Astrocyte (in vitro differentiated cells and primary cell): Measurements from ENCODE around the gene FHIT. TPM values are rescaled to one million over a fixed set of nuclear protein-coding genes. Genes with fewer than 3 reads are reported as not detected.
A peak's percentile ranks its signal among the peaks of the same experiment; 100 is the strongest.

ENCODE experiments used
- DNase-seq: peaks from one replicate; pipeline ENCODE4 v3.0.0-alpha.2; 2010; ENCODE audit warnings: low read depth
- FAIRE-seq: peaks from 2 replicates; lab custom pipeline; 2011; peaks lifted over from hg19 to GRCh38; lab: Jason Lieb, UNC
- H2AFZ ChIP-seq: 2 replicates; pipeline ENCODE4 v1.6.0; 2012; ENCODE audit warnings: low read depth, low read length, inconsistent platforms
- H3K27ac ChIP-seq: 2 replicates; pipeline ENCODE4 v1.5.1; 2011; ENCODE audit warnings: low read depth, low read length, inconsistent platforms
- H3K27me3 ChIP-seq: 2 replicates; pipeline ENCODE4 v1.6.0; 2011; ENCODE audit warnings: low read length, inconsistent platforms; ENCODE audit not compliant: insufficient read depth
- H3K36me3 ChIP-seq: 2 replicates; pipeline ENCODE4 v1.5.1; 2011; ENCODE audit warnings: low read length, inconsistent platforms; ENCODE audit not compliant: insufficient read depth
- H3K4me1 ChIP-seq: 2 replicates; pipeline ENCODE4 v1.5.1; 2011; ENCODE audit warnings: low read length, inconsistent platforms; ENCODE audit not compliant: insufficient read depth
- H3K4me2 ChIP-seq: 2 replicates; pipeline ENCODE4 v1.6.0; 2012; ENCODE audit warnings: low read length, inconsistent platforms
- H3K4me3 ChIP-seq: 2 replicates; pipeline ENCODE4 v1.5.1; 2011; ENCODE audit warnings: low read depth, mild to moderate bottlenecking, low read length, inconsistent platforms; ENCODE audit not compliant: insufficient read depth
- H3K79me2 ChIP-seq: 2 replicates; pipeline ENCODE4 v1.6.0; 2012; ENCODE audit warnings: mild to moderate bottlenecking, low read length, inconsistent platforms; ENCODE audit not compliant: insufficient read depth
- H3K9ac ChIP-seq: 2 replicates; pipeline ENCODE4 v1.6.0; 2012; ENCODE audit warnings: mild to moderate bottlenecking, low read length, inconsistent platforms
- H3K9me3 ChIP-seq: 2 replicates; pipeline ENCODE4 v1.5.1; 2012; ENCODE audit warnings: low read depth, mild to moderate bottlenecking, low read length, inconsistent platforms; ENCODE audit not compliant: insufficient read depth
- H4K20me1 ChIP-seq: 2 replicates; pipeline ENCODE4 v1.6.0; 2012; ENCODE audit warnings: low read length, inconsistent platforms; ENCODE audit not compliant: insufficient read depth
- H3K27ac Mint-ChIP-seq: one replicate; pipeline ENCODE4 v1.8.0; 2021; ENCODE audit warnings: mild to moderate bottlenecking, mixed read lengths; ENCODE audit not compliant: unreplicated experiment
- H3K27me3 Mint-ChIP-seq: one replicate; pipeline ENCODE4 v1.8.0; 2021; ENCODE audit warnings: low read depth, mixed read lengths; ENCODE audit not compliant: unreplicated experiment
- H3K36me3 Mint-ChIP-seq: one replicate; pipeline ENCODE4 v1.8.0; 2021; ENCODE audit warnings: low read depth, mixed read lengths; ENCODE audit not compliant: unreplicated experiment
- H3K4me1 Mint-ChIP-seq: one replicate; pipeline ENCODE4 v1.8.0; 2021; ENCODE audit warnings: low read depth, mixed read lengths; ENCODE audit not compliant: unreplicated experiment
- H3K4me3 Mint-ChIP-seq: one replicate; pipeline ENCODE4 v1.8.0; 2021; ENCODE audit warnings: mild to moderate bottlenecking, moderate library complexity, mixed read lengths; ENCODE audit not compliant: unreplicated experiment
- H3K9me3 Mint-ChIP-seq: one replicate; pipeline ENCODE4 v1.8.0; 2021; ENCODE audit warnings: mild to moderate bottlenecking, mixed read lengths; ENCODE audit not compliant: unreplicated experiment
- CTCF ChIP-seq: IDR thresholded peaks from 2 replicates; pipeline ENCODE4 v1.5.1; 2011; ENCODE audit warnings: low read depth, mild to moderate bottlenecking, inconsistent platforms, low read length, moderate library complexity; ENCODE audit not compliant: insufficient read depth
- EZH2 ChIP-seq: IDR thresholded peaks from 2 replicates; pipeline ENCODE4 v1.6.1; 2012; ENCODE audit warnings: mild to moderate bottlenecking, low read length, inconsistent platforms; ENCODE audit not compliant: insufficient read depth
- total RNA-seq: library from RNA; stranded (reverse); gene quantifications from 2 replicates; pipeline ENCODE4 v1.2.1, GENCODE V29; 2021

FHIT gene
- total RNA-seq, 1 donor from 2014 or later: 6.7 TPM

DNA sequence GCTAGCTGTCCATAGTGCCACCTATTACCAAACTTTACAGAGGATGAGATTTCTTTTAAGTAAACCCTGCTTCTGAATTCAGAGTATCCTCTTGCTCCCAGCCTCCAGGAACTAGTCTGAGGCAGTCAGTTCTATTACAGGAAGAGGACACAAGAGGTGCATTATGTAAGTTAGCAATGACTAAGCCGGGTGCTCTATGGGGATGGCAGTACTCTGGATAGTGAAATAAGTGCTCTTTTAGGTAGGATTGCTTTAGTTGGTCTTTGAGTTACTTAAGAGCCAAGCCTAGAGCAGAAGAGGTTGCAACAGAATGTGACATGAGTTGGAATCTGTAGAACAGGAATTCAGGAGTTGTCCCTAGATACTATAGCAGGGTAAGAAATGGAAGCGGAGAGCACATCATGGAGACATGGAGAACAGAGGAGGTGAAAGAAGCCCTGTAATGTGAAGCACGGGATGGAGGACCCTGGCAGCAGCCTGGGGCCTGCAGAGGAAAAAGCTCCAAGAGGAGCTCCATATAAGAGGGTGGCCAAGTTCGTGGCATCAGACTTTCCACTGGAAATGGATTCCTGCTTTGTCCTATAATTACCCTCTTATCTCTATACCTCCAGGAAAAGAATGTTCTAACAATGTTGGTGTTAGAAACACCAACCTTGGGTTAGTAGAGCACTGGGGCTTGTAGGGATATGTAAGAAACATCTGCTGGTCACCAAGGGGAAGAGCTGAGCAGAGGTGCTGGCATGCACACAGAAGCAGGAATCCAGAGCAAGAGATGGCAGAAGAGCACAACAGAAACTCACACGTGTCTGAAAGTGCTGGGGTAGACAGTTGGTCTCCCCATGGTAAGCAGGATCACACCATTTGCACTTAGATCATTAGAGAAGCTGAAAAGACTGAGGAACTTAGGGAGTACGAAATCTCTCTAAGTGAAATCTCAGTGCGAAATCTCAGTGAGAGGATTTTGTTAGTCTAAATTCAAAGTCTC lies 851.1 kb downstream of the FHIT start:
- Histone ChIP-seq H3K79me2 (no peaks in the 10 kb centered on the region), H3K36me3 (no peaks in the 10 kb centered on the region), H3K9me3 (peaks cover 2% of the 10 kb centered on the region), H3K4me3 (no peak overlapping the region), H2AFZ (no peak overlapping the region), H3K27me3 (no peaks in the 10 kb centered on the region), H3K27ac (no peak overlapping the region), H3K4me1 (no peaks in the 10 kb centered on the region), H3K9ac (no peak overlapping the region), H3K4me2 (no peak overlapping the region), H4K20me1 (no peaks in the 10 kb centered on the region)
- FAIRE-seq (no peak), DNase-seq (peak; percentile 7)
- H3K27ac Mint-ChIP-seq: no peak overlapping the region
- H3K27me3 Mint-ChIP-seq: no peaks in the 10 kb centered on the region
- no peak overlapping the region for H3K4me3 Mint-ChIP-seq
- TF ChIP-seq CTCF: no peak
- TF ChIP-seq EZH2: no peak
- peaks cover 6% of the 10 kb centered on the region for H3K4me1 Mint-ChIP-seq
- peaks cover 1% of the 10 kb centered on the region for H3K36me3 Mint-ChIP-seq
- H3K9me3 Mint-ChIP-seq: peaks cover 8% of the 10 kb centered on the region

DNA sequence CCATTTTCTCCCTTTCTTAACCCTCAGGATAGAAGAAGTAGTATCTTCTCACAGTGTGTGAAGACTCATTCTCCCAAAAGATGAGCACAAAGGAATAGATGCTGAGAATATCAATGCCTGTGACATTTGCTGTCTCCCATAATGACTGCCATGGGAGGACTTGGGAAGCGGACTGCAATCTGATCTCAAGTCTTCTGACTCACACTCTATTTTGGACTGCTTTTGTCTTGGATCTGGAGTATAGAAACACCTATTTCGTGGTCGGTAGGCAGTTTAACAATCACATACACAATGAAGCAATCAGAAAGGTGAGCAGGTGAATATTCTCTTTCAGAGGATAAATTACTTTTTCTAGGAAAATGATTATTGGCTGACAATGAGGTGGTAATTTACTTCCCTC lies 852.0 kb downstream of the FHIT start:
- Histone ChIP-seq H3K27ac (no peak overlapping the region), H3K4me3 (no peak overlapping the region), H3K27me3 (no peaks in the 10 kb centered on the region), H3K4me1 (no peaks in the 10 kb centered on the region), H3K79me2 (no peaks in the 10 kb centered on the region), H3K9me3 (peaks cover 2% of the 10 kb centered on the region), H3K4me2 (no peak overlapping the region), H3K36me3 (no peaks in the 10 kb centered on the region), H2AFZ (no peak overlapping the region), H3K9ac (no peak overlapping the region), H4K20me1 (no peaks in the 10 kb centered on the region)
- no peak for FAIRE-seq
- TF ChIP-seq EZH2: no peak
- no peak for TF ChIP-seq CTCF
- H3K4me3 Mint-ChIP-seq: no peak overlapping the region
- peaks cover 6% of the 10 kb centered on the region for H3K4me1 Mint-ChIP-seq
- no peaks in the 10 kb centered on the region for H3K27me3 Mint-ChIP-seq
- peaks cover 3% of the 10 kb centered on the region for H3K9me3 Mint-ChIP-seq
- no peak overlapping the region for H3K27ac Mint-ChIP-seq
- peak; percentile 8 for DNase-seq
- H3K36me3 Mint-ChIP-seq: peaks cover 1% of the 10 kb centered on the region
